HEK293 (cell line): ENCODE measurements around the gene TACR2.

ENCODE experiments used
- ZNF514 ChIP-seq: fragments of 450-650 bp; formaldehyde crosslinking; IDR thresholded peaks from 2 replicates; pipeline ENCODE4 v1.5.1; 2016; ENCODE audit warnings: missing biosample characterization, missing genetic modification characterization
- ZNF677 ChIP-seq: fragments of 450-650 bp; IDR thresholded peaks from 2 replicates; pipeline ENCODE4 v1.5.0; 2018; ENCODE audit warnings: missing biosample characterization, mild to moderate bottlenecking, missing genetic modification characterization, moderate library complexity
- TF ChIP-seq, protein P1 (sequence below): fragments of 450-650 bp; formaldehyde crosslinking; IDR thresholded peaks from 2 replicates; pipeline ENCODE4 v1.5.1; 2016; ENCODE audit warnings: missing biosample characterization, missing genetic modification characterization
- TF ChIP-seq, protein P2 (sequence below): fragments of 450-650 bp; formaldehyde crosslinking; IDR thresholded peaks from 2 replicates; pipeline ENCODE4 v1.5.1; 2016; ENCODE audit warnings: missing biosample characterization, missing genetic modification characterization, low read depth
- TF ChIP-seq, protein P3 (sequence below): fragments of 450-650 bp; formaldehyde crosslinking; IDR thresholded peaks from 2 replicates; pipeline ENCODE4 v1.5.1; 2016; ENCODE audit warnings: missing biosample characterization, missing genetic modification characterization
- TF ChIP-seq, protein P4 (sequence below): fragments of 450-650 bp; formaldehyde crosslinking; conservative IDR thresholded peaks from 2 replicates; pipeline ENCODE4 v1.5.1; 2016; ENCODE audit warnings: low read depth, missing biosample characterization, missing genetic modification characterization

DNA sequence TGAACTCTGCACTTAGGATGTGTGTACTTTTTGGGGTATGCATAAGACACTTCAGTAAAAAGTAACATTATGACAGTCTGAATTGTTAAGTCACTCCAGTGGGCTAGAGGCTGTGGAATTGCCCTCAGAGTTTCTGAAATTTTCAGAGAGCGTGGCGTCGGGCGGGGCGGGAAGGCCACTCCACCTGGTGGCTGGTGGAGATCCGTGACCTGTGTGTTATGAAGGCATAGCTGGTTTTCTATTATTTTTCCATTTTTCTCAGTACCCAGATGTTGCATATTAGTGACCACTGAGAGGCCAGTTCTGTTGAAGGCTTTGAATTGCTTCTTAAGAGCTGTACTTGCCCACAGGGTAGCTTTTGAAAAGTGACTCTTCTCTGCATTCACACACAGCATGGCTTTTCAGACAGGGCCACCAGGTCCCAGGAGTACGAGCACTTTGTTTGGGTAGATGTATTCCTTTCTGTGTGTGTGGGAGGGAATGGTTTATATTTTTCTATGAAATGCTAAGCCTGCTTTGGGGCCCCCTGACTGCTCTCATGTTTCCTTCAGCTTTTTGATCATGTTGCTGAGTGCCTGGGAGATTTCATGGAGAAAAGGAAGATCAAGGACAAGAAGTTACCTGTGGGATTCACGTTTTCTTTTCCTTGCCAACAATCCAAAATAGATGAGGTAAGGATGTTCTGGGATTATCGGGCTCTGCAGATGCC, 52.3 kb downstream of the TACR2 start:
- TF ChIP-seq, protein P1, sequence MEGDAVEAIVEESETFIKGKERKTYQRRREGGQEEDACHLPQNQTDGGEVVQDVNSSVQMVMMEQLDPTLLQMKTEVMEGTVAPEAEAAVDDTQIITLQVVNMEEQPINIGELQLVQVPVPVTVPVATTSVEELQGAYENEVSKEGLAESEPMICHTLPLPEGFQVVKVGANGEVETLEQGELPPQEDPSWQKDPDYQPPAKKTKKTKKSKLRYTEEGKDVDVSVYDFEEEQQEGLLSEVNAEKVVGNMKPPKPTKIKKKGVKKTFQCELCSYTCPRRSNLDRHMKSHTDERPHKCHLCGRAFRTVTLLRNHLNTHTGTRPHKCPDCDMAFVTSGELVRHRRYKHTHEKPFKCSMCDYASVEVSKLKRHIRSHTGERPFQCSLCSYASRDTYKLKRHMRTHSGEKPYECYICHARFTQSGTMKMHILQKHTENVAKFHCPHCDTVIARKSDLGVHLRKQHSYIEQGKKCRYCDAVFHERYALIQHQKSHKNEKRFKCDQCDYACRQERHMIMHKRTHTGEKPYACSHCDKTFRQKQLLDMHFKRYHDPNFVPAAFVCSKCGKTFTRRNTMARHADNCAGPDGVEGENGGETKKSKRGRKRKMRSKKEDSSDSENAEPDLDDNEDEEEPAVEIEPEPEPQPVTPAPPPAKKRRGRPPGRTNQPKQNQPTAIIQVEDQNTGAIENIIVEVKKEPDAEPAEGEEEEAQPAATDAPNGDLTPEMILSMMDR (tag by site-specific recombination): no peak
- TF ChIP-seq ZNF514 (tag by site-specific recombination) (no peak), ZNF677 (tag by site-specific recombination) (no peak)
- TF ChIP-seq, protein P2, sequence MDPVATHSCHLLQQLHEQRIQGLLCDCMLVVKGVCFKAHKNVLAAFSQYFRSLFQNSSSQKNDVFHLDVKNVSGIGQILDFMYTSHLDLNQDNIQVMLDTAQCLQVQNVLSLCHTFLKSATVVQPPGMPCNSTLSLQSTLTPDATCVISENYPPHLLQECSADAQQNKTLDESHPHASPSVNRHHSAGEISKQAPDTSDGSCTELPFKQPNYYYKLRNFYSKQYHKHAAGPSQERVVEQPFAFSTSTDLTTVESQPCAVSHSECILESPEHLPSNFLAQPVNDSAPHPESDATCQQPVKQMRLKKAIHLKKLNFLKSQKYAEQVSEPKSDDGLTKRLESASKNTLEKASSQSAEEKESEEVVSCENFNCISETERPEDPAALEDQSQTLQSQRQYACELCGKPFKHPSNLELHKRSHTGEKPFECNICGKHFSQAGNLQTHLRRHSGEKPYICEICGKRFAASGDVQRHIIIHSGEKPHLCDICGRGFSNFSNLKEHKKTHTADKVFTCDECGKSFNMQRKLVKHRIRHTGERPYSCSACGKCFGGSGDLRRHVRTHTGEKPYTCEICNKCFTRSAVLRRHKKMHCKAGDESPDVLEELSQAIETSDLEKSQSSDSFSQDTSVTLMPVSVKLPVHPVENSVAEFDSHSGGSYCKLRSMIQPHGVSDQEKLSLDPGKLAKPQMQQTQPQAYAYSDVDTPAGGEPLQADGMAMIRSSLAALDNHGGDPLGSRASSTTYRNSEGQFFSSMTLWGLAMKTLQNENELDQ (tag by site-specific recombination): no peak
- TF ChIP-seq, protein P3, sequence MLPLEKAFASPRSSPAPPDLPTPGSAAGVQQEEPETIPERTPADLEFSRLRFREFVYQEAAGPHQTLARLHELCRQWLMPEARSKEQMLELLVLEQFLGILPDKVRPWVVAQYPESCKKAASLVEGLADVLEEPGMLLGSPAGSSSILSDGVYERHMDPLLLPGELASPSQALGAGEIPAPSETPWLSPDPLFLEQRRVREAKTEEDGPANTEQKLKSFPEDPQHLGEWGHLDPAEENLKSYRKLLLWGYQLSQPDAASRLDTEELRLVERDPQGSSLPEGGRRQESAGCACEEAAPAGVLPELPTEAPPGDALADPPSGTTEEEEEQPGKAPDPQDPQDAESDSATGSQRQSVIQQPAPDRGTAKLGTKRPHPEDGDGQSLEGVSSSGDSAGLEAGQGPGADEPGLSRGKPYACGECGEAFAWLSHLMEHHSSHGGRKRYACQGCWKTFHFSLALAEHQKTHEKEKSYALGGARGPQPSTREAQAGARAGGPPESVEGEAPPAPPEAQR (tag by site-specific recombination): no peak
- TF ChIP-seq, protein P4, sequence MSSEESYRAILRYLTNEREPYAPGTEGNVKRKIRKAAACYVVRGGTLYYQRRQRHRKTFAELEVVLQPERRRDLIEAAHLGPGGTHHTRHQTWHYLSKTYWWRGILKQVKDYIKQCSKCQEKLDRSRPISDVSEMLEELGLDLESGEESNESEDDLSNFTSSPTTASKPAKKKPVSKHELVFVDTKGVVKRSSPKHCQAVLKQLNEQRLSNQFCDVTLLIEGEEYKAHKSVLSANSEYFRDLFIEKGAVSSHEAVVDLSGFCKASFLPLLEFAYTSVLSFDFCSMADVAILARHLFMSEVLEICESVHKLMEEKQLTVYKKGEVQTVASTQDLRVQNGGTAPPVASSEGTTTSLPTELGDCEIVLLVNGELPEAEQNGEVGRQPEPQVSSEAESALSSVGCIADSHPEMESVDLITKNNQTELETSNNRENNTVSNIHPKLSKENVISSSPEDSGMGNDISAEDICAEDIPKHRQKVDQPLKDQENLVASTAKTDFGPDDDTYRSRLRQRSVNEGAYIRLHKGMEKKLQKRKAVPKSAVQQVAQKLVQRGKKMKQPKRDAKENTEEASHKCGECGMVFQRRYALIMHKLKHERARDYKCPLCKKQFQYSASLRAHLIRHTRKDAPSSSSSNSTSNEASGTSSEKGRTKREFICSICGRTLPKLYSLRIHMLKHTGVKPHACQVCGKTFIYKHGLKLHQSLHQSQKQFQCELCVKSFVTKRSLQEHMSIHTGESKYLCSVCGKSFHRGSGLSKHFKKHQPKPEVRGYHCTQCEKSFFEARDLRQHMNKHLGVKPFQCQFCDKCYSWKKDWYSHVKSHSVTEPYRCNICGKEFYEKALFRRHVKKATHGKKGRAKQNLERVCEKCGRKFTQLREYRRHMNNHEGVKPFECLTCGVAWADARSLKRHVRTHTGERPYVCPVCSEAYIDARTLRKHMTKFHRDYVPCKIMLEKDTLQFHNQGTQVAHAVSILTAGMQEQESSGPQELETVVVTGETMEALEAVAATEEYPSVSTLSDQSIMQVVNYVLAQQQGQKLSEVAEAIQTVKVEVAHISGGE (tag by site-specific recombination): no peak
